HG03354 (cell line): Measurements from ENCODE around the gene GBP5.

ENCODE experiments used
- ATAC-seq: cut with Tn5 transposase; IDR thresholded peaks from one replicate; pipeline ENCODE4 v1.9.1; 2021; ENCODE audit warnings: mild to moderate bottlenecking; ENCODE audit not compliant: unreplicated experiment, poor library complexity, severe bottlenecking

Gene GBP5, protein sequence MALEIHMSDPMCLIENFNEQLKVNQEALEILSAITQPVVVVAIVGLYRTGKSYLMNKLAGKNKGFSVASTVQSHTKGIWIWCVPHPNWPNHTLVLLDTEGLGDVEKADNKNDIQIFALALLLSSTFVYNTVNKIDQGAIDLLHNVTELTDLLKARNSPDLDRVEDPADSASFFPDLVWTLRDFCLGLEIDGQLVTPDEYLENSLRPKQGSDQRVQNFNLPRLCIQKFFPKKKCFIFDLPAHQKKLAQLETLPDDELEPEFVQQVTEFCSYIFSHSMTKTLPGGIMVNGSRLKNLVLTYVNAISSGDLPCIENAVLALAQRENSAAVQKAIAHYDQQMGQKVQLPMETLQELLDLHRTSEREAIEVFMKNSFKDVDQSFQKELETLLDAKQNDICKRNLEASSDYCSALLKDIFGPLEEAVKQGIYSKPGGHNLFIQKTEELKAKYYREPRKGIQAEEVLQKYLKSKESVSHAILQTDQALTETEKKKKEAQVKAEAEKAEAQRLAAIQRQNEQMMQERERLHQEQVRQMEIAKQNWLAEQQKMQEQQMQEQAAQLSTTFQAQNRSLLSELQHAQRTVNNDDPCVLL

DNA sequence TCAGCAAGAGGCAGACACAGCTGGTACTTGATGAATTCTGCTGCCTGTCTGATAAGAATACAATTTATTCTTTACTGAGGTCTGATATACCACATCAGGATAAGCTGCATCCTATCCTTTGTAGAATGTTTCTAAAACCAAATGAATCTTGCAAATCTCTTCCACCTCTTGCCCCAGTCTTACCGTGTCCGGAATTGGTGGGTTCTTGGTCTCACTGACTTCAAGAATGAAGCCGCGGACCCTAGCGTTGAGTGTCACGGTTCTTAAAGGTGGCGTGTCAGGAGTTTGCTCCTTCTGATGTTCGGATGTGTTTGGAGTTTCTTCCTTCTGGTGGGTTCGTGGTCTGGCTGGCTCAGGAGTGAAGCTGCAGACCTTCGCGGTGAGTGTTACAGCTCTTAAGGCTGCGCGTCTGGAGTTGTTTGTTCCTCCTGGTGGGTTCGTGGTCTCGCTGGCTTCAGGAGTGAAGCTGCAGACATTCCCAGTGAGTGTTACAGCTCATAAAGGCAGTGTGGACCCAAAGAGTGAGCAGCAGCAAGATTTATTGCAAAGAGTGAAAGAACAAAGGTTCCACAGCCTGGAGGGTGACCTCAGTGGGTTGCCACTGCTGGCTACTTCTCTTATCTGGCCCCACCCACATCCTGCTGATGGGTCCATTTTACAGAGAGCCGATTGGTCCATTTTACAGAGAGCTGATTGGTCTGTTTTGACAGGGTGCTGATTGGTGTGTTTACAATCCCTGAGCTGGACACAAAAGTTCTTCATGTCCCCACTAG lies at the start of gene GBP5:
TSS of gene GBP5 (minus strand) at position 592 of the 773 bp plus-strand sequence. CDS start 3,305 bp downstream, outside the sequence.
- ATAC-seq = peak; percentile 93

- no peak for ATAC-seq
Measured at GRCh38 chr1:89322402-89322801, 49.7 kb upstream of the GBP5 start.

GRCh38 chr1:89312572-89312971 lies 39.9 kb upstream of the GBP5 start:
- ATAC-seq = no peak

DNA sequence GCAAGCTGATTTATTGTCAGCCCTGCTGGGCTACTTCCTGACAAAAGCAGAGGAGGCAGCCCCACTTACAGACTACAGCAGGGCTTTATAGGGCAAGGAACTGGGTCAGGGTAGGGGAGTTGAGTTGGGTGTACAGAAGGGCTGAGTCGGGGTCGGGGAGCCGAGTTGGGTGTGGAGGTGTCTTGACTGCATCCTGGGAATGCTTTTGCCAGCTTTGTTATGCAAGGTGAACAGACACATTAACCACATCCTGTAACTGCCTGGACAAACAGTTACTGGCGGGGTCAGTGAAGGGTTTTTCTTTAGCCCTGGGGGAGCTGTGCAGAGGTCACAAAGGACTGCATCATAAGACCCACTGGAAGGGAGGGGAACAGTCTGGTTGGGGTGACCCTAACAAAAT lies 39.1 kb upstream of the GBP5 start:
- no peak for ATAC-seq

DNA sequence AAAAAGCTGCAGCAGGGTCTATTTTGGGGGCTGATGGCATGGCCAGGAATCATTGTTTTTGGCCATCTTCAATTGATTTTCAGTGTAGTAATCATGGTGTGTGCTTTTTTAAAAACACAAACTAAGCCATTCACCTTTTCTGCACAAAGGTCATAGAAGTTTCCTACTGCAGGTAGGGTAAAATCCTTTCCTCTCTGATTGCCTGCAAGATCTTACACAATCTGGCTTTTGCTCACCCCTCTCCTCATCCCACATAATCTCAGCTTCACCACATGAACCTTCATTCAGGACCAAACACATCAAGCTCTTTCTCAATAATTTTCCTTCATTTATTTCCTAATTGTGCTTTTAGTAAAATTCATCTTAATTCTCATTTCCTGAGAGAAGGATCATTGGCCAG lies 38.3 kb upstream of the GBP5 start:
- ATAC-seq = peak; percentile 41

GRCh38 chr1:89310505-89310904 lies 37.8 kb upstream of the GBP5 start:
- peak; percentile 92 for ATAC-seq

GRCh38 chr1:89309828-89310227 lies 37.2 kb upstream of the GBP5 start:
- no peak for ATAC-seq

DNA sequence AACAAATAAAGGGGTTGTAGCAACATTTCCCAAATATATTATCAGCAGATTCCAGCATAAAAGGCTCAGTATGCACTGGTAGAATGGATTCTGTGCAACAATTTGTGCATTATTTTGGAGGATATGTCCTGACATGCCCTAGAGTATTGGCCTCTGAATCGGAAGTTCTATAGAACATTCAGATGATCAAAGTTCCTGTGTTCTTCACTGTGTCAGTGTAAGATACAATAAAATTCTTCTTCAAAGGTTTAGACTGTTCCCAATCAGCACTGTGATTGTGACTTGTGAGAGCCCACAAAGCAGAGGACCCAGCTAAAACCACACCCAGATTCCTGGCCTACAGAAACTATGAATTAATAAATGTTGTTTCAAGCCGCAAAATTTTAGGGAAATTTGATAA lies 33.6 kb upstream of the GBP5 start:
- ATAC-seq = no peak

DNA sequence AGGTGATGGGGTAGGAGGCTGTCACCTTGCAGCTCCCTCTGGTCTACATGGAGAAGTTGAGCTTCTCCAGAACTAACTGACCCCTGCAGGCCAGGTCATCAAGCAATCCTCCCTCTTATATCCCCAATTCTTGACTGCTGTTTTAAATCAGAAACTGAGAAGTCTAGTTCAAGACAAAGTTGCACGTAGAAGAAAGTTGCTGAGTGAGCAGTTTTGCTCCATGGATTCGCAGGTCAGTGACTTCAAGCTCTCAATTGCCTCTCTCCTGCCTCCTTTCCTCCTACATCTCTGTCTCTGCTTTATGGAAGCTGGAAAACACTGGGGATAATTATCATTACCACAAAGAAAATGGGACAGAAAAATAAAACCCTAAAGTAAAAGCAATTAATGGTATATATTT lies 32.8 kb upstream of the GBP5 start:
- no peak for ATAC-seq

DNA sequence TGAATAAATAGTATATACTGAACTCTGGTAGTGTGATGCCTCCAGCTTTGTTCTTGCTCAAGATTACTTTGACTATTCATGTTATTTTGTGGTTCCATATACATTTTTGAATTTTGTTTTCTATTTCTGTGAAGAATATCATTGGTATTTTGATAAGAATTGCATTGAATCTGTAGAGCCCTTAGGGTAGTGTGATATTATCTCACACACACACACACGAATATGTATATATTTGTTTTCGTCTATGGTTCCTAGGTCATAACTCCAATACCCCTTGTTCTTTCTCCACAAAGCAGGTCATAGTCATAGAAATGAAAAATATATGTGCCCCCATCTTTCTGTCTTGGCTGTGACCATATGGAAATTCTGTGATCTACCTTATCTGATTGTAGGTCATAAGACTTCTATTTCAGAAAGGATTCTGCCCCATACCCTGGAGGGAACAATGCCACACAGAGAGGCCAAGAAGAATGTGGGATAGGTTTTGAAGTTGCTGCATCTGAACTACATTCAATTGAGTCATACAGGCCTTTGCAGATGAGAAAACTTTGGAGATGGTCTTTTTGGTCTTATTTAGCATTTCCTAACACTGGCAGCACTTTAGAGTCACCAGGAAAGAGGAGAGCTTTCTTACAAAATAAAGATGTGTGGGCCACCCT lies 32.0 kb upstream of the GBP5 start:
- ATAC-seq = no peak

DNA sequence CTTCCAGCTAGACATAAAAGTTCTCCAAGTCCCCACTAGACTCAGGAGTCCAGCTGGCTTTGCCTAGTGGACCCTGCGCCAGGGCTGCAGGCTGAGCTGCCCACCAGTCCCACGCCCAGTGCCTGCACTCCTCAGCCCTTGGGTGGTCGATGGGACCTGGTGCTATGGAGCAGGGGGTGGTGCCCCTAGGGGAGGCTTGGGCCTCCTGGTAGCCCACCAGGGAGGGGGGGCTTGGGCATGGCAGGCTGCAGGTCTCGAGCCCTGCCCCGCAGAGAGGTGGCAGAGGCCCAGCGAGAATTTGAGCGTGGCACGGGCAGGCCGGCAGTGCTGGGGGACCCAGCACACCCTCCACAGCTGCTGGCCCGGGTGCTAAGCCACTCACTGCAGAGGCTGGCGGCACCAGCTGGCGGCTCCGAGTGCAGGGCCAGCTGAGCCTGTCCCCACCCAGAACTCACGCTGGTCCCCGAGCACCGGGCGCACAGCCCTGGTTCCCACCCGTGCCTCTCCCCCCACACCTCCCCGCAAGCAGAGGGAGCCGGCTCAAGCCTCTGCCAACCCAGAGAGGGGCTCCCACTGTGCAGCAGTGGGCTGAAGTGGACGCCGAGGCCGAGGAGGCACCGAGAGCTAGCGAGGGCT lies 30.2 kb upstream of the GBP5 start:
- ATAC-seq = no peak

- ATAC-seq = peak; percentile 94
Measured at GRCh38 chr1:89299739-89300463, 27.2 kb upstream of the GBP5 start.

GRCh38 chr1:89298461-89298860 lies 25.8 kb upstream of the GBP5 start:
- no peak for ATAC-seq

DNA sequence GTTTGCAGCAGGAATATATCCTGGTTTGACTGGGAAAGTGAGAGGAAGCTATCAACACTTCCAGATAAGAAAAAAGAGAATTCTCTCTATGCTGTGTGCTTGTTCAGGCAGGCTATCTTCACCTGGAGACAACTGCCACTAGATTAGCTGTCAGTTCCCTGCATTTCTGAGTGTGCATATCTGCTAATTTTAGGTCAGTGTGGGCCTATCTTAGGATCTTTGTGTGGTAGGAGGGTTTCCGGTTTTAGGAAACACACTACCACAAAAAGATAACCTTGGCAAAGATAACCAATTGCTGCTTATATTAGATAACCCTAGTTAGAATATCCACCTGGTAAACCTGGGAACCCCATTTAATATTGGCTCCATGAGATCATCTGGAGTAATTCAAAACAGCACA lies 22.5 kb upstream of the GBP5 start:
- no peak for ATAC-seq

- no peak for ATAC-seq
Measured at GRCh38 chr1:89291276-89291675, 18.6 kb upstream of the GBP5 start.

GRCh38 chr1:89288051-89288340 lies 15.3 kb upstream of the GBP5 start:
- no peak for ATAC-seq

GRCh38 chr1:89287181-89288050 lies 14.8 kb upstream of the GBP5 start:
- ATAC-seq = peak; percentile 38

DNA sequence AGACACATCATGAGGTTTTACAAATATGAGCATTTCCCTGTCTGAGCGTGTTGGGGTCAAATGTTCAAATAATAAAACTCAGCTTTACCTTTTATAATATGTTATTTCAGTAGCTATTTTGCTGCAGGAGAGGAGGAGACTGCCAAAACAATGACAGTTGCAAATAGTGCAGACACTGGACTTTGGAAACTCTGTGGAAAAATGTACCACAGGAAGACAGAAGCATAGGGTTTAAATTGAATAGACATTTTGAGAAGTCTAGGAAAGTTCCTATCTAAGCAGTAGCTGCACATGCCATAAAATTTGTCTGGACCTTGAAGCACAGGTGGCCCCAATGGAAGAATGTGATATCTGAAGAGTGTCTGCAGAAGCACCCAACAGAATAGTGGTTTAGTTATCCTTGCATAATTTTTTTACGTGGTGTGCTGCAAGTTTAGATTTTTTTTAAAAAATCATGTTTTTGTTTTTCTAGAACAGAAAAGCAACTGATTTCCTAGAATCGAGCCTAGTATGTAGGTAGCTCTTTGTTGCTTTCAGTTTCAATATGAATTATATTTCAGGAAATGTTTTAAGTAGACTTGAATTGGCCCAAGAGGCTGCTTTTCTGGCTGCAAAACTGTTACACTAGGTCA lies 14.0 kb upstream of the GBP5 start:
- ATAC-seq = peak; percentile 94
